DOHH2 (cell line): ENCODE data around the gene KRTAP1-5.

Experiments
- H3F3A ChIP-seq: fragments of 200-600 bp; sonication (generic), shearing (Covaris generic); 2 replicates; pipeline ENCODE4 v1.6.0; 2016; ENCODE audit warnings: antibody characterized with exemption, mild to moderate bottlenecking; ENCODE audit not compliant: control insufficient read depth, insufficient read depth
- H3K27ac ChIP-seq: fragments of 200-600 bp; sonication (generic); 2 replicates; pipeline ENCODE4 v1.5.1; 2014; ENCODE audit warnings: low read depth, mild to moderate bottlenecking, low read length, moderate library complexity
- H3K27me3 ChIP-seq: fragments of 200-600 bp; sonication (generic); 2 replicates; pipeline ENCODE4 v1.6.1; 2014; ENCODE audit warnings: mild to moderate bottlenecking, low read length, mixed read lengths; ENCODE audit not compliant: control insufficient read depth
- H3K36me3 ChIP-seq: fragments of 200-600 bp; sonication (generic); 2 replicates; pipeline ENCODE4 v1.6.1; 2014; ENCODE audit warnings: mild to moderate bottlenecking, low read length, moderate library complexity, mixed read lengths; ENCODE audit not compliant: control insufficient read depth
- H3K4me1 ChIP-seq: fragments of 200-600 bp; sonication (generic); 2 replicates; pipeline ENCODE4 v1.6.1; 2014; ENCODE audit warnings: mild to moderate bottlenecking, low read length, mixed read lengths; ENCODE audit not compliant: control insufficient read depth
- H3K4me2 ChIP-seq: fragments of 200-600 bp; sonication (generic); 2 replicates; pipeline ENCODE4 v1.6.0; 2014; ENCODE audit warnings: mild to moderate bottlenecking, low read length, moderate library complexity
- H3K4me3 ChIP-seq: fragments of 200-600 bp; sonication (generic); 2 replicates; pipeline ENCODE4 v1.5.1; 2014; ENCODE audit warnings: mild to moderate bottlenecking, low read length, mixed read lengths
- H3K79me2 ChIP-seq: fragments of 200-600 bp; sonication (generic); 2 replicates; pipeline ENCODE4 v1.6.1; 2014; ENCODE audit warnings: mild to moderate bottlenecking, low read length, mixed read lengths; ENCODE audit not compliant: control insufficient read depth
- H3K9me2 ChIP-seq: fragments of 200-600 bp; sonication (generic); replicated peaks from 2 replicates; pipeline ENCODE4 v1.6.1; 2014; ENCODE audit warnings: mild to moderate bottlenecking, low read length, mixed read lengths; ENCODE audit not compliant: control insufficient read depth
- H3K9me3 ChIP-seq: fragments of 200-600 bp; sonication (generic); 2 replicates; pipeline ENCODE4 v1.6.1; 2014; ENCODE audit warnings: antibody characterized with exemption, low read length, mixed read lengths; ENCODE audit not compliant: control insufficient read depth, insufficient read depth
- H4K20me1 ChIP-seq: fragments of 200-600 bp; sonication (generic); 2 replicates; pipeline ENCODE4 v1.6.0; 2014; ENCODE audit warnings: low read depth, mild to moderate bottlenecking, antibody characterized with exemption, low read length, moderate library complexity; ENCODE audit not compliant: control insufficient read depth, insufficient read depth
- CTCF ChIP-seq: fragments of 200-600 bp; sonication (generic); IDR thresholded peaks from one replicate; pipeline ENCODE4 v1.5.1; 2014; ENCODE audit warnings: antibody characterized with exemption, mild to moderate bottlenecking, low read depth, low read length; ENCODE audit not compliant: poor library complexity, severe bottlenecking
- EZH2phosphoT487 ChIP-seq: fragments of 200-600 bp; sonication (generic); IDR thresholded peaks from 2 replicates; pipeline ENCODE4 v1.6.1; 2017; ENCODE audit warnings: borderline replicate concordance, mild to moderate bottlenecking, antibody characterized with exemption, low read length, moderate library complexity, mixed read lengths

KRTAP1-5 gene

GRCh38 chr17:40981115-40981514 is 45.9 kb downstream of the KRTAP1-5 start:
- Histone ChIP-seq H4K20me1 (no peaks in the 10 kb centered on the region), H3K27ac (no peak overlapping the region), H3F3A (no peaks in the 10 kb centered on the region), H3K4me1 (no peaks in the 10 kb centered on the region), H3K4me2 (no peak overlapping the region), H3K4me3 (no peak overlapping the region), H3K79me2 (no peaks in the 10 kb centered on the region), H3K9me3 (no peaks in the 10 kb centered on the region), H3K9me2 (no peaks in the 10 kb centered on the region), H3K27me3 (peaks cover 2% of the 10 kb centered on the region), H3K36me3 (no peaks in the 10 kb centered on the region)
- TF ChIP-seq EZH2phosphoT487: no peak
- no peak for TF ChIP-seq CTCF

GRCh38 chr17:40980596-40980995 is 46.4 kb downstream of the KRTAP1-5 start:
- H3K4me2 ChIP-seq: no peak overlapping the region
- H3F3A ChIP-seq: no peaks in the 10 kb centered on the region
- H3K79me2 ChIP-seq: no peaks in the 10 kb centered on the region
- no peak overlapping the region for H3K27ac ChIP-seq
- peaks cover 2% of the 10 kb centered on the region for H3K27me3 ChIP-seq
- TF ChIP-seq CTCF: no peak
- no peak for TF ChIP-seq EZH2phosphoT487
- no peaks in the 10 kb centered on the region for H3K9me2 ChIP-seq
- no peaks in the 10 kb centered on the region for H4K20me1 ChIP-seq
- no peaks in the 10 kb centered on the region for H3K4me1 ChIP-seq
- H3K36me3 ChIP-seq: no peaks in the 10 kb centered on the region
- no peak overlapping the region for H3K4me3 ChIP-seq
- no peaks in the 10 kb centered on the region for H3K9me3 ChIP-seq

DNA sequence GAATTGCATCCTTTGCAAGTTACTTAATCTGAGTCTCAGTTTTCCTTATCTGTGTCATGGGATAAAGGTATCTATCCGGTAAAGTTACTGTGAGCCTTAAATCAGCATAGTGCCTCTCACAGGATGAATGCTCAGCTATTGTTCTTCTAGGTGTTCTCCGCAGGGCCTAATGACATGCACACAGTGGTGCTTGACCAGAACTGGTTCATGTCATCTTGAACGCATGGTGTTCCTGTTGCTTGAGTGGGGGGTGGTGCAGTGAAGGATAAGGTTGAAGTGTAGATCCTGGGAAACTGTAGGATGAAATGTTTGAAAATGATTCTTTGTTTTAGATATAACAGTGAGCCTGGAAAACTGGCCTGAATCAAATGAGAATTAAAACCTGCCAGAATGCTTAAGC is 46.9 kb downstream of the KRTAP1-5 start:
- no peaks in the 10 kb centered on the region for H3K79me2 ChIP-seq
- no peaks in the 10 kb centered on the region for H3K9me3 ChIP-seq
- H3K27me3 ChIP-seq: peaks cover 2% of the 10 kb centered on the region
- H3F3A ChIP-seq: no peaks in the 10 kb centered on the region
- no peak overlapping the region for H3K4me3 ChIP-seq
- TF ChIP-seq CTCF (no peak), EZH2phosphoT487 (no peak)
- H4K20me1 ChIP-seq: no peaks in the 10 kb centered on the region
- no peaks in the 10 kb centered on the region for H3K4me1 ChIP-seq
- H3K36me3 ChIP-seq: no peaks in the 10 kb centered on the region
- no peaks in the 10 kb centered on the region for H3K9me2 ChIP-seq
- H3K4me2 ChIP-seq: no peak overlapping the region
- H3K27ac ChIP-seq: no peak overlapping the region
